Mesodermal cell (in vitro differentiated cells): ENCODE data around the gene PTGIR.

Experiments
- H3K27ac ChIP-seq: 2 replicates; pipeline ENCODE4 v1.7.0; 2013; ENCODE audit warnings: mild to moderate bottlenecking, low read depth, low read length, moderate library complexity; ENCODE audit not compliant: severe bottlenecking
- H3K36me3 ChIP-seq: 2 replicates; pipeline ENCODE4 v1.7.1; 2013; ENCODE audit warnings: mild to moderate bottlenecking, low read length, moderate library complexity; ENCODE audit not compliant: control insufficient read depth, insufficient read depth
- H3K4me1 ChIP-seq: one replicate; pipeline ENCODE4 v1.7.1; 2013; ENCODE audit warnings: mild to moderate bottlenecking, low read length; ENCODE audit not compliant: insufficient read depth, control insufficient read depth, poor library complexity, severe bottlenecking
- H3K4me3 ChIP-seq: 2 replicates; pipeline ENCODE4 v1.7.0; 2013; ENCODE audit warnings: low read length, control low read depth, mild to moderate bottlenecking; ENCODE audit not compliant: insufficient read depth, poor library complexity, severe bottlenecking; ENCODE audit errors: extremely low read depth
- H3K9me3 ChIP-seq: 2 replicates; pipeline ENCODE4 v1.7.1; 2013; ENCODE audit warnings: mild to moderate bottlenecking, low read length, moderate library complexity; ENCODE audit not compliant: control insufficient read depth
- WGBS, 2 experiments: methylation state at CpG; one replicate each; pipeline ENCODE4 v1.1.5; 2013; ENCODE audit warnings: missing lambda C conversion rate in 2 of 2; ENCODE audit not compliant: insufficient coverage in 2 of 2; 5-methylcytosine and 5-hydroxymethylcytosine counted together

PTGIR gene

DNA sequence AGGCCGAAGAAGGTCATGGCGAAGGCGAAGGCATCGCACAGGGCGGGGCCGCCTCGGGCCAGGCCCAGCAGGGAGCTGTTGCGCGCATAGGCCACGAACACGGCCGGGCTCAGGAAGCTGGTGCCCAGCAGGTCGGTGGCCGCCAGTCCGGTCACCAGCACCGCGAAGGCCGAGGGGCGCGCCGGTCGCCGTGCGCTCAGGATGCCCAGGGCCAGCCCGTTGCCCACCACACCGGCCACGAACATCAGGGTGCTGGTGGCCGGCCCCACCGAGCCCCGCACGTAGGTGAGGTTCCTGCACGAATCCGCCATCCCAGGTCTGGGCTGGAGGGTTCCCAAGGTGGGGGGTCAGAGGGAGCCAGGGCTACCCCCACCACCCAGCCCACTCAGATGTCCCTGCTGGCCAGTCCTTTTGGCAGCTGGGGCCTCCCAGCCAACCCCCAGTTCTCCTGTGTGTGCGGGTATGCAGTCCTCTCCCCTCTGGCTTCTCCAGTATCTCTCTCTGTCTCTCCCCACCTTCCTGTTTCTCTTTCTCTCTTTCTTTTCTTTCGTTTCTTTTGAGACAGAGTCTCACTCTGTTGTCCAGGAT lies 880 bp downstream of the PTGIR start:
- Histone ChIP-seq H3K4me3 (peak overlapping the region; percentile 11), H3K4me1 (peaks cover 54% of the 10 kb centered on the region), H3K9me3 (no peaks in the 10 kb centered on the region), H3K27ac (no peak overlapping the region), H3K36me3 (no peaks in the 10 kb centered on the region)
- 97% methylated on average over 26 to 27 of the region's 35 CpGs for WGBS, 2 experiments

DNA sequence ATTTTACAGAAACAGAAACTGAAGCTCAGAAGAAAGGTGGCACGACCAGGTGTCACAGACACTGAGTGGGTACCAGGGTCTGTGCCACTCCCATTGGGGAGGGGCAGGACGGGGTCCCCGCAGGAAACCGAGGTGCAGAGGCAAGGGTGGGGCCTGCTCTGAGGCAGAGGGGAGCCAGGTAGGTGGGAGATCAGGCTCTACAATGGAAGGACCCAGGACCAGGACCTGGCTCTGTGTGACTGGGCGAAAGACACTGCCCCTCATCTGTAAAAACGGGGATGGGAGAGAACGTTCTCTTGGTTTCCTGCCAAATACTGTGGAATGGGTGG lies 2.8 kb downstream of the PTGIR start:
- Histone ChIP-seq H3K9me3 (no peaks in the 10 kb centered on the region), H3K4me1 (peaks cover 53% of the 10 kb centered on the region), H3K27ac (no peak overlapping the region), H3K36me3 (no peaks in the 10 kb centered on the region), H3K4me3 (no peak overlapping the region)
- WGBS, 2 experiments, result 87 to 88% methylated on average over 4 to 7 of the region's 7 CpGs

DNA sequence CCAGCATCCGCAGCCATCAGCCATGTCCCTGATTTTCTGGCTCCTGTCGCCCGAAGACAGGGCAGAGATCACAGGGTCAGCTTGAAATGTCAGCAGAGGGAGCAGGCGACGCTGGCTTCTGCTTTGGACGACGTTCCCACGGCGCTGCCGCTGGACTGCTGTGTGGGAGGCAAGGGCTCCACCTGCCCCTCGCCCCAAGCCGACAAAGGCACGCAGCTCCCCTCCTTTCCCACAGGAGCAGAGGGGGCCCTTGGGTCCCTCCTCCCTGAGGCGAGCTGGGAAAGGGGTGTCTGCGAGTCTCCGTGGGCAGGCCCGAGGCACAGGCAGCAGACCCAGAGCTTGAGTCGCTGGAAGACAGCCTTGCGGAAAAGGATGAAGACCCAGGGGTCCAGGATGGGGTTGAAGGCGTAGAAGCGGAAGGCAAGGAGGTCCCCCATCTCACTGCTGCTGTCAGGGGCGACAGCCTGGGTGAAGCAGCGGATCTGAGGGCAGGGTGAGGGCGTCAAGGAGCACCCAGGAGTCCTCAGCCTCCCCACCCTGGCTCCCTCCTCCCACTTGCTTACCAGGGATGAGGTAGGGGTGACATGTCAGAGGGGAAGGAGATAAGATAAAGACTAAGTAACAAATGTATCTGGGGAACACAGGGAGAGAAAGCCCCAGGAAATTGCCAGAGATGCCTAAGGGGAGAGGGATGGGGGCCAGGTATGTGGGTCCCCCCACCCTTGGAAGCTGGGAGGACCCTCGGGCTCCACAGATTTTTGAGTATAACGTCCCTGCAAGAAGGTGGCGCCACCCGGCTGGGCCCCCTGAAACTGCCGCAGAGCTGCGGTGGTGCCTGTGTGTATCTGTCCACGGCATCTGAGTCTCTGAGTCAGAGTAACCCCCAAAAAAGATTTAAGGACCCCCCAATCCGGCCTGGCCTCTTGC lies 3.4 kb downstream of the PTGIR start:
- WGBS, 2 experiments, result 79 to 80% methylated on average over 26 to 31 of the region's 32 CpGs
- H3K36me3 ChIP-seq, result no peaks in the 10 kb centered on the region
- peak overlapping the region; percentile 84 for H3K27ac ChIP-seq
- peaks cover 53% of the 10 kb centered on the region for H3K4me1 ChIP-seq
- H3K4me3 ChIP-seq, result no peak overlapping the region
- no peaks in the 10 kb centered on the region for H3K9me3 ChIP-seq

DNA sequence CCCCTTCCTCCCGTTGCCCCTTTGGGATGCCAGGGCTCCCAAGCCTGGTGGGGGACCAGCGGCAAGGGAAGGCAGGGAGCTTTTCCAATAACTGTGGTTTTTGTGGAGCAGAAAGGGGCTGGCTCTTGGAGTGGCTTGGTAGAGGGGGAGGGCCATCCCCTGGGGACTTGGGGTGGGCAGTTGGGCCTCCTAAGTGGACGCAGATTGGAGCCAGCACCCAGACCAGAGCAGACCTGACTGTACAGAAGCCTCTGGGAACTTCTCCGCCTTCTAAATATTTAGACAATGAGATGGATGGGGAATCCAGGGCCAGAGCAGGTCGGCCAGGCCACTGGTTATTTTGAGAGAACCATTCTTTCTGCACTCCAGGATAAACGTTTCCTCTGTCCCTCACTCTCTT lies 4.2 kb downstream of the PTGIR start:
- Histone ChIP-seq H3K36me3 (no peaks in the 10 kb centered on the region), H3K4me1 (peaks cover 49% of the 10 kb centered on the region), H3K27ac (peak overlapping the region; percentile 84), H3K9me3 (no peaks in the 10 kb centered on the region), H3K4me3 (no peak overlapping the region)
- 68 to 72% methylated on average over 4 of the region's 6 CpGs for WGBS, 2 experiments

DNA sequence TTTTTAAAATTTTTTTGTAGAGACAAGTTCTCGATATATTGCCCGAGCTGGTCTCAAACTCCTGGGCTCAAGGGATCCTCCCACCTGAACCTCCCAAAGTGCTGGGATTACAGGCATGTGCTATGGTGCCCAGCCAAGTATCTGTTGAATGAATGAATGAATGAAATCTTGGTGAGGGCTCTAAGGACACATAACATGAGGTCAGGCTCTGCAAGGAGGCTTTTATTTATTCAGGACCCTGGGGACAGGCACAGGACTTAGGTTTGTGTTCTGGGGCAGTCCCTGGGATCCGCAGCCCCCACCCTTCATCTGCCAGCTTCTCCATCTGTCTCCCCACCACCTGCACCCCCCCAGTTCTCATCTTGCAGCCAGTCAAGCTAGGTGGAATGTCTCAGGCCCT lies 4.6 kb downstream of the PTGIR start:
- Histone ChIP-seq H3K9me3 (no peaks in the 10 kb centered on the region), H3K27ac (peak overlapping the region; percentile 84), H3K4me3 (no peak overlapping the region), H3K36me3 (no peaks in the 10 kb centered on the region), H3K4me1 (peaks cover 44% of the 10 kb centered on the region)
- 95 to 100% methylated on average over 3 of the region's 3 CpGs for WGBS, 2 experiments

DNA sequence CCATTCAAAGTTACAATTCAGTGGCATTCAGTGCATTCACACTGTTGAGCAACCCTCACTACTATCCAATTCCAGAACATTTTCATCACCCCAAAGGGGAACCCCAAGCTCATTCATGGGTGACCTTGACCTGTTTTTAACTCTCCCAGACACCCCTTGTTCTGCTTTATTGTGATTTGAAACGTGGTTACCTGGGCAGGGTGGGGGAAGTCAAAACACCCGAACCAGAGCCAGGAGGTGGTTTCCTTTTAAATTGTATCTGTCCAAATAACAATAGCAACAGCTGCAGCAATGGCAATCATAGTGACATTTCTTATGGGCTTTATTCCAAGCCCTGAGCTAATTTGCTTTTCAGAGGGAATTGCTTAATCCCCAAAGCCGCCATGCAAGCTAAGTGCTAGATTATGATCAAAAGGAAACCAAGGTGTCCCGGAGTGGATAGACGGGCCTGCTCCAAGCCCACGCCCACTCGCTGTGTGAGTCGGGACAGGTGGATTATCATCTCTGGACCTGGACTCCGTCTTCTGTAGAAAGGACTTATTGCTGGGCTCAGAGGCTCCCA lies 6.1 kb downstream of the PTGIR start:
- WGBS, 2 experiments, result 92 to 100% methylated on average over 7 to 8 of the region's 9 CpGs
- Histone ChIP-seq H3K9me3 (no peaks in the 10 kb centered on the region), H3K4me3 (no peak overlapping the region), H3K36me3 (no peaks in the 10 kb centered on the region), H3K27ac (no peak overlapping the region), H3K4me1 (peaks cover 33% of the 10 kb centered on the region)

DNA sequence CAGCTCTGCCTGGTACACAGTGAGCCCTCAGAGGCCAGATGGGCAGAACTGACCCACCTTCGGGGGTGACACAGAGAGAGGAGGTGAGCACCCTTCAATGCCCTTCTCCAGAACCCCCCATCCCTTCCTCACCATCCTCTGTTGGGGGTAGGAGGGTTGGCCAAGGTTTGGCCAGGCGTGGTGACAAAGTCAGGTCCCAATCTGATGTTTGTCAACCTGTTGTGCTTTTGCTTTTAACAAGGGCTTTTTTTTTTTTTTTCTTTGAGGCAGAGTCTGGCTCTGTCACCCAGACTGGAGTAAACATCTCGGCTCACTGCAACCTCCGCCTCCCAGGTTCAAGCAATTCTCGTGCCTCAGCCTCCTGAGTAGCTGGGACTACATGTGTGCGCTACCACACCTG lies 7.3 kb downstream of the PTGIR start:
- Histone ChIP-seq H3K4me1 (peaks cover 33% of the 10 kb centered on the region), H3K4me3 (no peak overlapping the region), H3K27ac (no peak overlapping the region), H3K36me3 (no peaks in the 10 kb centered on the region), H3K9me3 (no peaks in the 10 kb centered on the region)
- WGBS, 2 experiments, result 70 to 96% methylated on average over 2 to 3 of the region's 6 CpGs

DNA sequence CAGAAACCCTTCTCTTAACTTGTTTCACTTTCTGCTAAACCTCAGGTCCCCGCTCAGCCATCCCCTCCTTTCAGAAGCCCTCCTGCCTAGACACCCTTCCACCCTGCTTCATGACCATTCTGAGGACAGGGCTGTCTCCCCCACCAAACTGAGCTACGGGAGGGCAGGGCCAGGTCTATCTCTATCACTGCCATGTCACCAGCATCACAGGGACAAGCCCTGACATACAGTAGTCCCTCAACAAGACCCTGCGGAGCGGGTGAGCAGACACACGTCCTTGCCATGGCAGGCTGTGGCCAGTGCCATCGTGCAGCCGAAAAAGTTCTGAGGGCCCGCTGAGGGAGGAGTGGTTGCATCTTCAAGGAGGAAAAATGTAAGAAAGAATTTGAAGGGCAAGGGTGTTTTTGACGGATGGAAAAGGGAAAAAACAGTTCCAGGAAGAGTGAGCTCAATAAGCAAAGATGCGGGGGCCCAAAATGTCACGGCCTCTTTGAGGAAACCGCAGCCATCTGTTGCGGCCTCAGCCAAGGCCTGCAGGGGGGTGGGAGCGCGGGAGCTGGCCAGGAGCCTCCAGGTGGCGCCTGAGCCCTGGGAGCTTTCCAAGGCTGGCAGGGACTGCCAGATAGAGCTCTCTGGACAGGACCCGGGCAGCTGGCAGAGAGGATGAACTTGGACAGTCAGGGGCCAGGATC lies 8.1 kb downstream of the PTGIR start:
- H3K27ac ChIP-seq, result no peak overlapping the region
- peaks cover 26% of the 10 kb centered on the region for H3K4me1 ChIP-seq
- no peaks in the 10 kb centered on the region for H3K36me3 ChIP-seq
- H3K9me3 ChIP-seq, result no peaks in the 10 kb centered on the region
- WGBS, 2 experiments, result 43 to 51% methylated on average over 16 to 17 of the region's 17 CpGs
- H3K4me3 ChIP-seq, result no peak overlapping the region

DNA sequence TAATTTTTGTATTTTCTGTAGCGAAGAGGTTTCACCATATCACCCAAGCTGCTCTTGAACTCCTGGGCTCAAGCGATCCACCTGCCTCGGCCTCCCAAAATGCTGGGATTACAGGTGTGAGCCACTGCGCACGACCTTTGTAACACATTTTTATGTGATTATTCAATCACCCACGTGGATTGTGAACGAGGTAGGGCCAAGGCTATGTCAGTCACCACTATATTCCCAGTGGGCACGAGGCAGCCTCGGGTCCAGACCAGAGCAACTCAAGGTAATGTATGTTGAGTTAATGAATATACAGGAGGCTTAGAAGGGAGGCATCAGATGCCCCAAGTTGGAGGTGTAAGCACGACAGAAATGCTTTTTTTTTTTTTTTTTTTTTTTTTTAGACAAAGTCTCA lies 8.9 kb downstream of the PTGIR start:
- H3K27ac ChIP-seq, result no peak overlapping the region
- H3K9me3 ChIP-seq, result no peaks in the 10 kb centered on the region
- 90 to 93% methylated on average over 7 to 8 of the region's 10 CpGs for WGBS, 2 experiments
- H3K4me1 ChIP-seq, result peaks cover 18% of the 10 kb centered on the region
- H3K4me3 ChIP-seq, result no peak overlapping the region
- peaks cover under 1% of the 10 kb centered on the region for H3K36me3 ChIP-seq

DNA sequence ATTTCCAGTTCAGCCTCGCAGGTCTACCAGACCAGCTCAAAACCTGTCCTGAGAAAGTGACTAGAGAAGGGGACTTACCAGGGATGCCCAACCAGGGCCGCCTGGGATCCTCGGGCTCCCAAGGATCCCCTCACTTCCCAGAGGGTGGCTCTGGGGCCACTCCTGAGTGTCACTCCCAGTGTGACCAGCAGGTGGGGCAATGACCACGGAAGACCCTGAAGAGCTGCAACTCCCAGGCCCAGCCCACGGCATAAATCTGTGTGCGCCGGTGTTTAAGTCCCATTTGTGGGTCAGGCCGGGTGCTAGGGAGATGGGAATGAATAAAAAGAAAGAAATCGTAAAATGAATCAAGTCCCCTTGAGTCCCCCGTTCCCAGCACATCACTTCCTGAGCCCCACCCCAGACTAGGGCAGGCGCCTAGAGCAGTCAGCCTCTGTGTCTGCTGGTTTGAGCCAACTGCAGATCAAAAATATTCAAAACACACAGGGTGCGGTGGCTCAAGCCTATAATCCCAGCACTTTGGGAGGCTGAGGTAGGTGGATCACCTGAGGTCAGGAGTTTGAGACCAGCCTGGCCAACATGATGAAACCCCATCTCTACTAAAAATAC lies 10.7 kb downstream of the PTGIR start:
- Histone ChIP-seq H3K27ac (no peak overlapping the region), H3K4me3 (no peak overlapping the region), H3K4me1 (peaks cover 4% of the 10 kb centered on the region), H3K36me3 (peaks cover 16% of the 10 kb centered on the region), H3K9me3 (no peaks in the 10 kb centered on the region)
- 7 to 38% methylated on average over 5 to 8 of the region's 12 CpGs for WGBS, 2 experiments
